ENCODE data around the gene CCNJL. TPM values are rescaled to one million over a fixed set of nuclear protein-coding genes. Genes with fewer than 3 reads are reported as not detected.

CCNJL gene
- total RNA-seq, 1 donor from 2014 or later, result 8.4 TPM

DNA sequence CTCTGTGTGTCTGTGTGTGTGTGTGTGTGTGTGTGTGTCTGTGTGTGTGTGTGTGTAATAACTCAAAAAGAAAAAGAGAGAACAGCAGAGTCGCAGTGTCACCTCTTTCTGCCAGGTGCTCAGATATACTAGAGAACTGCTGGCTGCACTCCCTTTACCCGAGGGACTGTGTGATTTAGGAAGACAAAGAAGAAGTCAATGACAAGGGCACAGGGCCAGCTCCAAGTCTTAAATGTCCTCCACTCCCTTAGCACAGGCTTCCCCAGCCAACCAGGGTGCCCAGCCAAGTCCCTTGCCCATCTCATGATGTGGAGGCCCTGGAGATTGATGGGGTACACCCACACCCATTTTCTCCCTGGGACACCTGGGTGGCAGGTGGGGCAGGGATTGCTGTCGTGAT lies 8.7 kb downstream of the CCNJL start:
- TF ChIP-seq, protein P1, sequence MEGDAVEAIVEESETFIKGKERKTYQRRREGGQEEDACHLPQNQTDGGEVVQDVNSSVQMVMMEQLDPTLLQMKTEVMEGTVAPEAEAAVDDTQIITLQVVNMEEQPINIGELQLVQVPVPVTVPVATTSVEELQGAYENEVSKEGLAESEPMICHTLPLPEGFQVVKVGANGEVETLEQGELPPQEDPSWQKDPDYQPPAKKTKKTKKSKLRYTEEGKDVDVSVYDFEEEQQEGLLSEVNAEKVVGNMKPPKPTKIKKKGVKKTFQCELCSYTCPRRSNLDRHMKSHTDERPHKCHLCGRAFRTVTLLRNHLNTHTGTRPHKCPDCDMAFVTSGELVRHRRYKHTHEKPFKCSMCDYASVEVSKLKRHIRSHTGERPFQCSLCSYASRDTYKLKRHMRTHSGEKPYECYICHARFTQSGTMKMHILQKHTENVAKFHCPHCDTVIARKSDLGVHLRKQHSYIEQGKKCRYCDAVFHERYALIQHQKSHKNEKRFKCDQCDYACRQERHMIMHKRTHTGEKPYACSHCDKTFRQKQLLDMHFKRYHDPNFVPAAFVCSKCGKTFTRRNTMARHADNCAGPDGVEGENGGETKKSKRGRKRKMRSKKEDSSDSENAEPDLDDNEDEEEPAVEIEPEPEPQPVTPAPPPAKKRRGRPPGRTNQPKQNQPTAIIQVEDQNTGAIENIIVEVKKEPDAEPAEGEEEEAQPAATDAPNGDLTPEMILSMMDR (IDR thresholded peaks at IDR 0.05), result no peak
- Mint-ChIP-seq H3K4me3 (ENCODE audit: unreplicated experiment) (no peak overlapping the region), H3K27ac (ENCODE audit: unreplicated experiment) (no peak overlapping the region)

DNA sequence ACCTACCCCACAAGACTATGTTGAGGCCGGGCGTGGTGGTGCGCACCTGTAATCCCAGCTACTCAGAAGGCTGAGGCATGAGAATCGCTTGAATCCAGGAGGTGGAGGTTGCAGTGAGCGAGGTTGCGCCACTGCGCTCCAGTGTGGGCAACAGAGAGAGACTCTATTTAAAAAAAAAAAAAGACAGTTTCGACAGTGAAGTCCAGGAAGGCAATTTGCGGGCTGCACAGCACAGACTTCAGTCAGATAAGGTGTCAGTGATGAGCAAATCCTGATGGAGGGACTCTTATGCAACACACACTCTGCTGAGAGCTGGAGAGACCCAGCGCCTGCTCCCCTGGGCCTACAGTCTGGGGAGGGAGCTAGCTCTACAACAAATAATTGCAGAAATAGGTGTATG lies 14.2 kb downstream of the CCNJL start:
- DNase-seq (ENCODE audit: extremely low spot score, unreplicated experiment), result no peak
- TF ChIP-seq, protein P1 (IDR thresholded peaks at IDR 0.05), result no peak
- Mint-ChIP-seq H3K4me3 (ENCODE audit: unreplicated experiment) (no peak overlapping the region), H3K27ac (ENCODE audit: unreplicated experiment) (no peak overlapping the region), H3K4me1 (ENCODE audit: unreplicated experiment) (peaks cover 9% of the 10 kb centered on the region), H3K36me3 (ENCODE audit: unreplicated experiment) (no peaks in the 10 kb centered on the region), H3K9me3 (ENCODE audit: unreplicated experiment) (no peaks in the 10 kb centered on the region), H3K27me3 (ENCODE audit: unreplicated experiment) (no peaks in the 10 kb centered on the region)

More for the DNA sequence above, 8.7 kb downstream of the CCNJL start:
- no peak for DNase-seq (ENCODE audit: extremely low spot score, unreplicated experiment)
- H3K27me3 Mint-ChIP-seq (ENCODE audit: unreplicated experiment), result no peaks in the 10 kb centered on the region
- H3K4me1 Mint-ChIP-seq (ENCODE audit: unreplicated experiment), result no peaks in the 10 kb centered on the region
- H3K36me3 Mint-ChIP-seq (ENCODE audit: unreplicated experiment), result peaks cover 11% of the 10 kb centered on the region
- H3K9me3 Mint-ChIP-seq (ENCODE audit: unreplicated experiment), result no peaks in the 10 kb centered on the region

GRCh38 chr5:160297776-160298175 lies 14.6 kb downstream of the CCNJL start:
- H3K27ac Mint-ChIP-seq (ENCODE audit: unreplicated experiment), result no peak overlapping the region
- H3K9me3 Mint-ChIP-seq (ENCODE audit: unreplicated experiment), result no peaks in the 10 kb centered on the region

DNA sequence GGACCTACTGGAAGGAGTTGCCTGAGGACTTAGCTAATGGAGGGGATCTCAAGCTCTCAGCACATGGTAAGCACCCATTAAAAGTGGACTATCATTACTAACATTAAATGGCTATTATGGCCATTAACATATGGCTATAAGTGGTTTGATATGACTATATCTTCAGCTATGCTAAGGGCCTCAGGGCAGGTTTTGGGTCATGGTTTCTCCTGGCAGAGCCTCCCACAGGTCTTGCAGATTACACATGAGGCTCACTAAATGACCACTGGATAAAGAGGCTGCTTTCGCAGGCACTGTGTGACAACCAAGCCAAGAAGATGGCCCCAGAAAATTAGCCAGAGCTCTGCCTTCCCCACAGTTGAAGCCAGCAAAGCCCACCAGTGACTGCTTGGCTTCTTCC lies 15.4 kb downstream of the CCNJL start:
- Mint-ChIP-seq H3K36me3 (ENCODE audit: unreplicated experiment) (no peaks in the 10 kb centered on the region), H3K27me3 (ENCODE audit: unreplicated experiment) (no peaks in the 10 kb centered on the region), H3K4me1 (ENCODE audit: unreplicated experiment) (peaks cover 9% of the 10 kb centered on the region), H3K27ac (ENCODE audit: unreplicated experiment) (no peak overlapping the region), H3K4me3 (ENCODE audit: unreplicated experiment) (no peak overlapping the region), H3K9me3 (ENCODE audit: unreplicated experiment) (no peaks in the 10 kb centered on the region)
- no peak for DNase-seq (ENCODE audit: extremely low spot score, unreplicated experiment)
- TF ChIP-seq, protein P1 (IDR thresholded peaks at IDR 0.05), result no peak

More at GRCh38 chr5:160297776-160298175, 14.6 kb downstream of the CCNJL start:
- Mint-ChIP-seq H3K36me3 (ENCODE audit: unreplicated experiment) (no peaks in the 10 kb centered on the region), H3K4me3 (ENCODE audit: unreplicated experiment) (no peak overlapping the region), H3K4me1 (ENCODE audit: unreplicated experiment) (peaks cover 9% of the 10 kb centered on the region), H3K27me3 (ENCODE audit: unreplicated experiment) (no peaks in the 10 kb centered on the region)
- DNase-seq (ENCODE audit: extremely low spot score, unreplicated experiment), result no peak
- TF ChIP-seq, protein P1 (IDR thresholded peaks at IDR 0.05), result no peak

GRCh38 chr5:160296496-160296895 lies 15.9 kb downstream of the CCNJL start:
- Mint-ChIP-seq H3K27ac (ENCODE audit: unreplicated experiment) (no peak overlapping the region), H3K27me3 (ENCODE audit: unreplicated experiment) (no peaks in the 10 kb centered on the region), H3K4me3 (ENCODE audit: unreplicated experiment) (no peak overlapping the region), H3K36me3 (ENCODE audit: unreplicated experiment) (no peaks in the 10 kb centered on the region), H3K9me3 (ENCODE audit: unreplicated experiment) (no peaks in the 10 kb centered on the region), H3K4me1 (ENCODE audit: unreplicated experiment) (peaks cover 9% of the 10 kb centered on the region)
- TF ChIP-seq, protein P1 (IDR thresholded peaks at IDR 0.05), result no peak
- DNase-seq (ENCODE audit: extremely low spot score, unreplicated experiment), result no peak
